DMS53 (cell line): ENCODE results near the gene EML3.

Source experiments
- DNase-seq: peaks from one replicate; lab custom pipeline; 2025; lab: John Stamatoyannopoulos, UW

The EML3 gene

GRCh38 chr11:62552485-62553079 lies 60.0 kb downstream of the EML3 start:
- DNase-seq: no peak
